Femur (tissue), 1 donor: ENCODE data around the gene MAPK1.
"Not testable (repeated sequence)": the region's sequence is repeated elsewhere in the genome, so short reads cannot be mapped to it uniquely, and the experiment has no call there.

ENCODE experiments used
- DNase-seq: peaks from one replicate; pipeline ENCODE4 v3.0.0-alpha.2; 2017

MAPK1 gene

GRCh38 chr22:21881841-21882753, 14.7 kb upstream of the MAPK1 start:
- DNase-seq: no peak

- no peak for DNase-seq
These were observed 9.2 kb upstream of the MAPK1 start for GRCh38 chr22:21876486-21877176.

GRCh38 chr22:21874953-21875352, 7.5 kb upstream of the MAPK1 start:
- DNase-seq: not testable (repeated sequence)

- DNase-seq: no peak
These were observed 6.2 kb upstream of the MAPK1 start for GRCh38 chr22:21873619-21874018.

- not testable (repeated sequence) for DNase-seq
These were observed 5.3 kb upstream of the MAPK1 start for GRCh38 chr22:21872741-21873140.

GRCh38 chr22:21868651-21869050, 1.2 kb upstream of the MAPK1 start:
- DNase-seq: no peak

GRCh38 chr22:21866833-21867527, 465 bp downstream of the MAPK1 start:
- DNase-seq: peak; percentile 28

- peak; percentile 41 for DNase-seq
These were observed 2.4 kb downstream of the MAPK1 start for GRCh38 chr22:21865041-21865440.

- no peak for DNase-seq
These were observed 4.8 kb downstream of the MAPK1 start for GRCh38 chr22:21862386-21863245.

- DNase-seq: no peak
These were observed 5.6 kb downstream of the MAPK1 start for GRCh38 chr22:21861851-21862250.

- no peak for DNase-seq
These were observed 6.1 kb downstream of the MAPK1 start for GRCh38 chr22:21861264-21861848.

GRCh38 chr22:21860491-21861039, 6.9 kb downstream of the MAPK1 start:
- DNase-seq: no peak

- DNase-seq: no peak
These were observed 9.2 kb downstream of the MAPK1 start for GRCh38 chr22:21858025-21858764.

- DNase-seq: no peak
These were observed 9.9 kb downstream of the MAPK1 start for GRCh38 chr22:21857481-21857914.

GRCh38 chr22:21856868-21857267, 10.6 kb downstream of the MAPK1 start:
- DNase-seq: no peak

GRCh38 chr22:21856197-21856596, 11.2 kb downstream of the MAPK1 start:
- DNase-seq: no peak

GRCh38 chr22:21855676-21856075, 11.8 kb downstream of the MAPK1 start:
- no peak for DNase-seq

GRCh38 chr22:21850660-21851059, 16.8 kb downstream of the MAPK1 start:
- DNase-seq: no peak

- DNase-seq: no peak
These were observed 18.0 kb downstream of the MAPK1 start for GRCh38 chr22:21849489-21849888.

GRCh38 chr22:21848057-21848456, 19.4 kb downstream of the MAPK1 start:
- DNase-seq: not testable (repeated sequence)
